ENCODE measurements around the gene PDCD1.

Gene PDCD1

GRCh38 chr2:241895427-241895711, 36.7 kb upstream of the PDCD1 start:
- no peak for DNase-seq

GRCh38 chr2:241894681-241895426, 36.2 kb upstream of the PDCD1 start:
- no peak for DNase-seq

- DNase-seq, result no peak
Measured at GRCh38 chr2:241894056-241894641, 35.5 kb upstream of the PDCD1 start.

- DNase-seq, result no peak
Measured at GRCh38 chr2:241893265-241893664, 34.6 kb upstream of the PDCD1 start.

- peak; percentile 29 for DNase-seq
Measured at GRCh38 chr2:241892299-241893137, 33.8 kb upstream of the PDCD1 start.

GRCh38 chr2:241891988-241892298, 33.2 kb upstream of the PDCD1 start:
- no peak for DNase-seq

- no peak for DNase-seq
Measured at GRCh38 chr2:241891315-241891987, 32.8 kb upstream of the PDCD1 start.

- DNase-seq, result no peak
Measured at GRCh38 chr2:241890524-241891235, 32.0 kb upstream of the PDCD1 start.

- no peak for DNase-seq
Measured at GRCh38 chr2:241888641-241889040, 29.9 kb upstream of the PDCD1 start.

GRCh38 chr2:241887806-241888522, 29.3 kb upstream of the PDCD1 start:
- DNase-seq, result no peak

GRCh38 chr2:241886840-241887447, 28.2 kb upstream of the PDCD1 start:
- DNase-seq, result no peak

- peak; percentile 62 for DNase-seq
Measured at GRCh38 chr2:241885946-241886643, 27.4 kb upstream of the PDCD1 start.

- peak; percentile 82 for DNase-seq
Measured at GRCh38 chr2:241885291-241885945, 26.7 kb upstream of the PDCD1 start.

GRCh38 chr2:241884951-241885290, 26.2 kb upstream of the PDCD1 start:
- no peak for DNase-seq

GRCh38 chr2:241882091-241882625, 23.5 kb upstream of the PDCD1 start:
- DNase-seq, result no peak

GRCh38 chr2:241880311-241881073, 21.8 kb upstream of the PDCD1 start:
- DNase-seq, result no peak

- DNase-seq, result no peak
Measured at GRCh38 chr2:241879326-241879725, 20.6 kb upstream of the PDCD1 start.

- DNase-seq, result no peak
Measured at GRCh38 chr2:241877989-241878970, 19.6 kb upstream of the PDCD1 start.

Data from DMS79 (cell line).